Kidney (tissue), 14 donors: Measurements from ENCODE around the gene ARL5A. TPM values are rescaled to one million over a fixed set of nuclear protein-coding genes. Genes with fewer than 3 reads are reported as not detected.

ENCODE experiments used
- DNase-seq, 5 donors: peaks; one replicate each; pipeline ENCODE4 v3.0.0-alpha.2; 2013 to 2020
- FAIRE-seq: peaks from 2 replicates; lab custom pipeline; 2012; peaks lifted over from hg19 to GRCh38; lab: Jason Lieb, UNC
- H3K27ac ChIP-seq, 2 donors: one replicate each; pipeline ENCODE4 v1.7.0; 2013; ENCODE audit warnings: low read depth in 2 of 2, low read length in 2 of 2, inconsistent platforms in 1 of 2
- H3K27me3 ChIP-seq: one replicate; pipeline ENCODE4 v1.7.1; 2013; ENCODE audit warnings: low read length, inconsistent platforms; ENCODE audit not compliant: control insufficient read depth, insufficient read depth
- H3K36me3 ChIP-seq, 3 donors: one replicate each; pipeline versions ENCODE4 v1.7.0 to v1.7.1; 2013; ENCODE audit warnings: low read length in 3 of 3, control low read depth in 1 of 3, inconsistent platforms in 1 of 3; ENCODE audit not compliant: insufficient read depth in 3 of 3, control insufficient read depth in 2 of 3
- H3K4me1 ChIP-seq, 3 donors: one replicate each; pipeline versions ENCODE4 v1.7.0 to v1.7.1; 2013; ENCODE audit warnings: low read length in 3 of 3, inconsistent platforms in 1 of 3, low read depth in 1 of 3; ENCODE audit not compliant: control insufficient read depth in 2 of 3, insufficient read depth in 2 of 3
- H3K4me3 ChIP-seq, 3 donors: one replicate each; pipeline versions ENCODE4 v1.7.0 to v1.8.1; 2013; ENCODE audit warnings: low read length in 3 of 3, control low read depth in 1 of 3, inconsistent platforms in 1 of 3
- H3K9ac ChIP-seq, 3 donors: one replicate each; pipeline versions ENCODE4 v1.7.0 to v1.7.1; 2013; ENCODE audit warnings: low read length in 3 of 3, control low read depth in 1 of 3, inconsistent platforms in 1 of 3
- H3K9me3 ChIP-seq, 3 donors: one replicate each; pipeline versions ENCODE4 v1.7.0 to v1.7.1; 2013; ENCODE audit warnings: low read length in 3 of 3, control low read depth in 1 of 3, inconsistent platforms in 1 of 3; ENCODE audit not compliant: control insufficient read depth in 2 of 3, insufficient read depth in 1 of 3
- intact Hi-C: fragments of 100-400 bp; cut with DNase I; formaldehyde crosslinking; loops from one replicate; pipeline ENCODE4 v1.11.1; 2022
- polyA plus RNA-seq: library from polyadenylated mRNA; stranded (reverse); fragments of 350-450 nt; fragmentation: Illumina TruSeq; extraction: RNeasy Lipid Tissue Mini Kit (QIAGEN cat#74804); gene quantifications from one replicate; pipeline ENCODE4 v1.2.3, GENCODE V29; 2014; ENCODE audit warnings: low read depth, low replicate concordance; ENCODE audit not compliant: insufficient read depth
- total RNA-seq: library from RNA; stranded (reverse); fragmentation: NEBNext Ultra II Directional; extraction: Animal tissue kit (Norgen Biotek cat#: 25700); gene quantifications from one replicate; pipeline ENCODE4 v1.2.1, GENCODE V29; 2021
- TF ChIP-seq, protein P1 (sequence below): IDR thresholded peaks from 3 replicates; pipeline ENCODE4 v1.5.1; 2012; ENCODE audit warnings: mild to moderate bottlenecking, moderate library complexity, borderline replicate concordance; ENCODE audit not compliant: insufficient read depth; ENCODE audit errors: extremely low read depth
- donor health status: control.
- donor health status: control.
- donor health status: control.
- donor health status: control.
- donor health status: control.
- donor health status: DM: yes; HTN: yes; CAD: no.
- donor health status: Normal renal cell carcinoma (clear cell type).

The ARL5A gene
- total and polyA plus RNA-seq, 2 donors from 2014 or later = 18.1 to 47.3 TPM

DNA sequence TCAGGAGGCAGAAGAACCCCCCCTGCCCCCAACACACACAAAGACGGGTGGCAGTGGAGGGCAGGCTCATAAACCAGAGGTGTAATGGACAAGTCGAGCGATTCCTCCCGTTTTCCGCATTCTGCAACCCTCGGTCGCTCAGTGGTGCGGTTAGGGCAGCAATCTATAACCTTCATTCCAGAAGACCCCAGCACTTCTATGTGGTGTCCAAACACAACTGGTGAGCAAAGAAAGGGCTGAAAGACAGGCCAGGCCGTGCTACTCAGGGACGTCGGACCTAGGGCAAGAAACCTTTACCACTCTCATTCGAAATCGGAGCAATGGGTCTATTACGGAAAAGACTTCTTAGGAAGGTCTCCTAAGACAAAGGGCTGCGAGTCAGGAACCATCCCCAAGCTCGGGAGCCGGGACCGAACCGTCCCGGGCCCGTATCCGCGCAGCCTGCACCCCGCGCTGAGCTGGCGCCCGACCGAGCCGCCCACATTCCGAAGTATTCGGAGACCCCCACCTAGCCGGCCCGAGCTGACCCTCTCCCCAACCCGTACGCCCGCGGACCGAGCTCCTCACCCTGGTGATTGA is 568 bp downstream of the ARL5A start:
- H3K9ac ChIP-seq = peak overlapping the region; percentile 91 to 95 (median 92)
- peaks cover 0 to 4% (median 3%) of the 10 kb centered on the region in 3 donors for H3K4me1 ChIP-seq
- intact Hi-C loops = no loop called here
- H3K27me3 ChIP-seq = no peaks in the 10 kb centered on the region
- DNase-seq (peak; percentile 38 to 66 (median 62)), FAIRE-seq (no peak)
- peak overlapping the region; percentile 85 to 87 for H3K27ac ChIP-seq
- no peaks in the 10 kb centered on the region for H3K9me3 ChIP-seq
- TF ChIP-seq, protein P1, sequence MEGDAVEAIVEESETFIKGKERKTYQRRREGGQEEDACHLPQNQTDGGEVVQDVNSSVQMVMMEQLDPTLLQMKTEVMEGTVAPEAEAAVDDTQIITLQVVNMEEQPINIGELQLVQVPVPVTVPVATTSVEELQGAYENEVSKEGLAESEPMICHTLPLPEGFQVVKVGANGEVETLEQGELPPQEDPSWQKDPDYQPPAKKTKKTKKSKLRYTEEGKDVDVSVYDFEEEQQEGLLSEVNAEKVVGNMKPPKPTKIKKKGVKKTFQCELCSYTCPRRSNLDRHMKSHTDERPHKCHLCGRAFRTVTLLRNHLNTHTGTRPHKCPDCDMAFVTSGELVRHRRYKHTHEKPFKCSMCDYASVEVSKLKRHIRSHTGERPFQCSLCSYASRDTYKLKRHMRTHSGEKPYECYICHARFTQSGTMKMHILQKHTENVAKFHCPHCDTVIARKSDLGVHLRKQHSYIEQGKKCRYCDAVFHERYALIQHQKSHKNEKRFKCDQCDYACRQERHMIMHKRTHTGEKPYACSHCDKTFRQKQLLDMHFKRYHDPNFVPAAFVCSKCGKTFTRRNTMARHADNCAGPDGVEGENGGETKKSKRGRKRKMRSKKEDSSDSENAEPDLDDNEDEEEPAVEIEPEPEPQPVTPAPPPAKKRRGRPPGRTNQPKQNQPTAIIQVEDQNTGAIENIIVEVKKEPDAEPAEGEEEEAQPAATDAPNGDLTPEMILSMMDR = no peak
- peak overlapping the region; percentile 84 to 98 (median 90) for H3K4me3 ChIP-seq
- H3K36me3 ChIP-seq = no peaks in the 10 kb centered on the region

DNA sequence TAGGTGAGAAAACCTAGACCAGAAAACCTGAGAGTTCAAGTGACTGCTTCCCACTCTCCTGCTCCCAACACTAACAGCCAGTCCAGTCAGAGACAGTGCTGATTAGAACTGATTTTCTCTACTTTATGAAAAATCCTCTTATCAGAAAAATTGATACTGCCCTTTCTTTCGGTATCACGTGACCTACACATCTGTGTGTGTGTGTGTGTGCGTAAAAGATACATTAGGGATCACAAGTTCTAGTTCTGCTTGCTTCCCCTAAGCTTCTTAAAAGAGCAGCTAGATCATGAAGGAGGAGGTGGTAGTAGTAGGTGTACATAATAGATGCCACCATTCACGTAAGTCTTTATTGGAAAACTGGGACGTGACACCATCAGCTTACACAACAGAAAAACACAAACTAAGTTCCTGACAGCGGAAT is 1.5 kb downstream of the ARL5A start:
- Histone ChIP-seq H3K27me3 (no peaks in the 10 kb centered on the region), H3K4me3 (peak overlapping the region; percentile 84 to 98 (median 90)), H3K9me3 (no peaks in the 10 kb centered on the region), H3K27ac (peak overlapping the region in 1 of 2 donors; percentile 13), H3K4me1 (peaks cover 0 to 4% (median 3%) of the 10 kb centered on the region in 3 donors), H3K36me3 (no peaks in the 10 kb centered on the region), H3K9ac (peak overlapping the region; percentile 91 to 95 (median 92))
- no peak for FAIRE-seq
- DNase-seq = peak in 1 of 5 donors; percentile 14
- TF ChIP-seq, protein P1 = no peak
- intact Hi-C loops = no loop called here

DNA sequence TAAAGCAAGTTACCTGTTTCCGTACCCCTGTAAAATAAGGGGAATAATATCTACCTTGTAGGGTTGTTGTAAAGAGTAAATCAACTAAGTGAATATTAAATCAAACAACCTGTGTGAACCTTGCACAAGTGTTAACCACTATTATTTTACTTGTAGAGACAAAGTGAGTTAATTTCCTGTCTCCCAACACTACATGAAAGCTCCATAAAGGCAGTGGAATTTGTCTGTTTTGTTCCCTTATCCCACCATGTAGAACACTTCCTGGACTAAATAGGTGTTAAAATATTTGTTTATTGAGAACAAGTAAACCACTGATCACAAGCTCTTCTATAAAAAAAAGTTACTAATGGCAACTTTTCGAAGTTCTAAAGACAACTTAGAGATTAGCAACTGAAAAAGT is 3.3 kb downstream of the ARL5A start:
- no peaks in the 10 kb centered on the region for H3K36me3 ChIP-seq
- no peaks in the 10 kb centered on the region for H3K27me3 ChIP-seq
- H3K4me1 ChIP-seq = peaks cover 0 to 4% (median 3%) of the 10 kb centered on the region in 3 donors
- no peak overlapping the region for H3K4me3 ChIP-seq
- FAIRE-seq (no peak), DNase-seq (no peak)
- intact Hi-C loops = no loop called here
- H3K9me3 ChIP-seq = no peaks in the 10 kb centered on the region
- no peak overlapping the region for H3K27ac ChIP-seq
- TF ChIP-seq, protein P1 = no peak
- H3K9ac ChIP-seq = no peak overlapping the region
